Activated CD8-positive, alpha-beta memory T cell treated with anti-CD3 and anti-CD28 coated beads, Interleukin-2, amount 50 U/mL, for 48 hours (primary cell): ENCODE results near the gene NEDD4.
"Not testable (repeated sequence)": the region's sequence is repeated elsewhere in the genome, so short reads cannot be mapped to it uniquely, and the experiment has no call there.

Experiments used
- DNase-seq: peaks from one replicate; pipeline ENCODE4 v3.0.0-alpha.2; 2020

NEDD4 gene

DNA sequence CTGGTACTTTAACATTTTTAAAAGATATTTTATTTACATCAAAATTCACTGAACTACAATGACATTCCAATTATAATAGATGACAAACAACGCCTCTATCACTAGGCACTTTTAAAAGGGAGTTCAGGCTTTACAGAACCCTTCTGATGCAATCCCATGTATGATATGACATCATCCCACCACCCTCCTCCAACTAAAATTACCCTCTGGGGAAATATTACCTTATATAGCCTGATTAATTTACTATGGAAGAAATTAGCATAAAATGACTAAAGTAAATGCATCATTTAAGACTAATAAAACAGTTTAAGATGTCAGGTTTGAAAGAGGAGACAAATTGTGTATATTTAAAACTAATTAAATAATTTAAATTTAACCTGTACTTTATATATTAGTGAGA lies 10.4 kb upstream of the NEDD4 start:
- not testable (repeated sequence) for DNase-seq

DNA sequence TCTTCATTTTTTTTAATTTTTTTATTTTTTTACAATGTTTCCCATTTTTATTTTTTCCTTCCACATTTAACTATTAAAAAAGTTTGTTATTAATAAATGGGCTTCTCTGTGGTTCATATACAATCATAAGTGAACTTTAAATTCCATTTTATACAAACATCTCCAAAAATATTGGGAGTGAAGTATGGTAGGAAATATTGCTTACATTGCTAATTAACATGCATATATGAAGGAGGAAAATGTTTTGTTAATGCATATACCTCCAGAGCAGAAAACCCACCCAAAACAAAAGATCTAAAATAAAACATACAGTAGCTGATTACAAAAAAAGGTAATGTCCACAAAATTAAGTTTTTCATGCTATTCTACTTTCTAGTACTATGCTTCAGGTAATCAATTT lies 9.9 kb upstream of the NEDD4 start:
- not testable (repeated sequence) for DNase-seq

DNA sequence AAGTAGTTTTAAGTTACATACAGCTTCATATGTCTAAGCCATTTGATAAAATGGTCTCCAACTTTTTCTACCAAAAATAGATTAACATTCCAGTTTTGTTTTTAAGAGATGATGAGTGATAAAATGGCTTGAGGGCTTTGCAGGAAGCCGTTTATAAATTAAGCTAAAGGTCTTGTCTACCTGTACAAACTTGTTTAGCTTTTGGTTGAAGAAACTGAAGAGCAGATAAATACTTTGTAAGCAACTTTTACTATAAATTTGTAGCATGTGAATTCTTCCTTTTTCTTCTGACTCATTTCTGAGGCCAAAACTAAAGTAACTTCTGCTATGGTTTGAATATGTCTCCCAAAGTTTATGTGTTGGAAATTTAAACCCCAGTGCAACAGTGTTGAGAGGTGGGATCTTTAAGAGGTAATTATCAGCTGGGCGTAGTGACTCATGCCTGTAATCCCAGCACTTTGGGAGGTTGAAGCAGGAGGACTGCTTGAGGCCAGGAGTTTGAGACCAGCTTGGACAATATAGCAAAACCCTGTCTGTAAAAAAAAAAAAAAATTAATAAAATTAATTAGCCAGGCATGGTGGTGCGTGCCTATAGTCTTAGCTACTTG lies 8.2 kb upstream of the NEDD4 start:
- no peak for DNase-seq

DNA sequence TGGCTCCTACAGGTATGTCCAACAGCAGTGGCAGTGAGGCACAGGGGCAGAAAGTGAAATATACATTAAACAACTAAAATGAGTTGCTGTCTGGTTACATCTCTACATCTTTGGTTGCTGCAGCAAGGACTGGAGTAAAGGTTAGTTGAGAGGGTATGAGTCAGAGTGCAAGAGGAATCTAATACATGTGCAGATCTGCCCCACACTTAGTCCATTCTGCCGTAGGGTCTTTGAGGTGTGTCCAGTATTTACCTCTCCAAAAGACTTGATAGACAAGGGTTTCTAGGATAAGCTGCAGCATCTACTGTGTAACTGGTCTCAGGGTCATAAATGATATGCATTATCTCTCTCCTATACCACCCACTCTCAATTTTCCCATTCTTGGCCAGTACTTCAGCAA lies 6.2 kb upstream of the NEDD4 start:
- no peak for DNase-seq

DNA sequence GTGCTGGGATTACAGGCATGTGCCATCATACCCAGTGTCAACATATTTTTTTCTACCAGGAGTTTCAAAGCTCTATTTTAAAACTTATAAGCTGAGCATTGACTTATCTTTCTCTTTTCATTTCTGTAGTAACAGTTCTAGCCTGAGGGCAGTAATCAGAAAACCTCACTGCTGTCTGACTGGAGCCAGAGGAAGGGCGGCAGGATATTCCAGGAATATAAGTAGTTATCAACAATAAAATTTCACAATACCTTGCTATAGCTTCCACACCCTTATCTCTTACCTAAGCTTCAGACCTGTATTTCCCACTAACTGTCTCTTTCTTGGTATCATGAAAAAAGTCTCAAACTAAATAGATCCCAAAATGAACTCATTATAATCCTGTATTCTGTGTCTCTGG lies 5.1 kb upstream of the NEDD4 start:
- DNase-seq: no peak

DNA sequence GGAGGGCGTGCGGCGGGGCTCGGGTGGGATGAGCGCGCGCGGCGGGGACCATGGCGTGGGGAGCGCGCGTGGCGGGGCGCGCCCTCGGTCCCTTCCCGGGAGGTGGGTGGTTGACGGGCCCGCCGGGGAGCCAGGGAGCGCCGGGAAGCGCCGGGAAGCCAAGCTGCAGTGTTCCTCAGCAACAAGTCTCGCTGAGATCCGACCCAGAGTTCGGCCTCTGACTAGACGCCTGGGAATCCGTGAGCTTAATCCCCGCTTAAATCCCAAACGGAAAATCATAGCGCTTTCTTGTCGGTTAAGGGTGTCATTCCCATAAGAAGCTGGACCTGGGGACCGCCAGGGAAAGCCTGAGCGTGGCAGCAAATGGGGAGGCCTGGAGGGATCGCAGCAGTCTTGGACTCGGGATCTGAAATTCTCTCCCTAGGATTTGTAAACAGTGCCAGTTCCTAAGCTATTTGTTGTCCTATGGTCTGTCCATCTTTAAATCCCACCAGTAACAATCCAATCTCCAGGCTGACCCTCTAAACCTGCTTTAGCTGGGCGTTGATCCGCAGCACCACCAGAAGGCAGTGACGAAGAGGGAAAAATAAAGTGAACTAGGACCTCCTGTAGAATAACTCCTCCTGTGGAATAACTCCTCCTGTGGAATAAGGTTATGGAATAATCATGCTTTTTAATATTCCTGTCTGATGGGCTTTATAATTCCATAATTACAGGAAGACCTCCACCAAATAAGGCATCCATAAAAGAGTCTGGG lies 570 bp upstream of the NEDD4 start:
- no peak for DNase-seq

DNA sequence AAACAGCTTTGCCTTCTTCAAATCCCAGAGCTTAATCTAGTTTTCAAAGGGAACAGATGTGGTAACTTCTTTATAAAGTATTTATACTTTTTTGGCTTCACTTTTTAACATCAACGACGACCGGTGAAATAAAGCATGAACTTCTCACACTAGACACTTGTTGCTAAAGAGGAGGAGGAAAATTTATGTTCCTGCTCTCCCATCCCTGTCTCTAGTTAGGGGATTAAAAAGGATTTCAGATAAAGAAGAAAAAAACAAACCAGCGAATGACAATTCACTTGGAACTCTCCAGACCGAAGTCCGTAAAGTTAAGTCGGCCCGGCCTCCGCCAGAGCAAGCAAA lies 672 bp downstream of the NEDD4 start:
- no peak for DNase-seq

DNA sequence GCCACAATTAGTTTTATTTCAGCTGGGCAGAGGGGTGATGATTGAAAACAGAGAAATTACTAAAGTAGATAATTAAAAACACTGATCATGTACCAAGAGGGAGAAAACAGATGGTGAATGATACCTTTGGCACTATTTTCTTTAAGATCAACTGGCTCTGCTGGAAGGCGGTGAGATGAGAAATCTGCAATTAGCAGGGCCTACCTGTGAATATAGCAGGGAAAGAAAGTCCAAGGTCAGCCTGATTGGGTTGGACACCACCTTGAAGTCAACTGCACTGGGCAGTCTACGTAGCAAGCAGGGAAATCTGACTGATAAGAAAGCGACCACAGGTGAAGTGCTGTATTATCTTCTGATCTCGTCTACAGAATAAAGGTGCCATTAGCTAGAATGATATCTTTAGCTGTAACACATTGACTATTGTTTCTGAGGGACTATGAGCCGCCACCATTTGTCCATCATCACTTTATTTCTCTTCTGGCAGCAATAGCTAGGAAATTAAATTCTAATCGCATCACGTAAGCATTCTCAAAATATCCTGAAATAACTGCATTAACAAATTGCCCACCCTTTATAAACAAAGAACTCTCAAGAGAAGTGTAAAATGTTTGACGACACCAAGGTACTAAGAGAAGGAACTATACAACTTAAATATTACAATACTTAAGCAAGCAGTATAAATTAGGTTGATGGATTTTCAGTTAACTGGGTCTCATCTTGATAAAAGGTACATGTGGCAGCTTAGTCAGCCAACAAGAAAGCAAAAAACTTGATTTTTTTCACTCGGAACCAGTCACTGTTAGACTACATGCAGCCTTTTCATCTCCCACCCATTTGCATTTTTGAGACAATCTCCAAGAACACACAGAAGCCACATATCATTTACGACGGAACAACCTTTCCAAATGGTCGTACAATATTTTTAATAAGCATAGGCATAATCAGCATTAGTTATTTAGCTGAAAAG lies 1.3 kb downstream of the NEDD4 start:
- no peak for DNase-seq

DNA sequence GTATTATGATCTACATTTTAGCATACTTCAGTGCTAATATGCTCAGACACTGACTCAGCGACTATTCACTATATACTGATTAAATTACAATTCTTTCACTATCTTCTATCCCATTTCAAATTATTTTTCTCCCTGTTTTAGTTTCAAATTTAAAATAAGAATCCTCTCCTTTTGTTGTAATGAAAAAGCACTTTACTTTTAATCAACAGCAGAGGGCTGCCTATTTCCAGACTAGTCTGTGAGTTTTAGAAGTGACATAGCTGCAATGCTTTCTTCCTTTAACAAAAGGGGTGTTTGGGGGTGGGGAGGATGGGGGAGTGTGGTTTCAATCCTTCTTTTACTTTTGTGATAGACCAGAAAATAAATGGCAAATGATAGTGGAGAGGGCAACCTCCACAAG lies 2.4 kb downstream of the NEDD4 start:
- DNase-seq: no peak

DNA sequence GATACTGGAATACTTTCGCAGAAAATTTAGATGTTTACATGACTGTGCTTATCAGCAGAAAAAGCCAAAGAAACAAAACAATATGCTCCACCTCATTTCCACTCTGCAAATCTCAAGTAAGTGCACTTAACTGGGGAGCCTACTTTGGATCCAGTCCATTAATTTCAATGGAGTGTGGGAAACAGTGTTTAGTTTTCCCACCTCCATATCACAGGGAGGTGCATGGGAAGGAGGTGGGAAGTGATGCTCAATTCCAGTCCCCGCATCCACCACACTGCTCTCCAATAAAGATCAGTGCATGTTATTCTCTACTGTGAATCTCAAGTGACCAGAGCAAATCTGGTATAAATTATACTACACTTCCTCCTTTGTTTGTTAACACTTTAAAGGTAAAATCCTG lies 2.9 kb downstream of the NEDD4 start:
- DNase-seq: no peak

DNA sequence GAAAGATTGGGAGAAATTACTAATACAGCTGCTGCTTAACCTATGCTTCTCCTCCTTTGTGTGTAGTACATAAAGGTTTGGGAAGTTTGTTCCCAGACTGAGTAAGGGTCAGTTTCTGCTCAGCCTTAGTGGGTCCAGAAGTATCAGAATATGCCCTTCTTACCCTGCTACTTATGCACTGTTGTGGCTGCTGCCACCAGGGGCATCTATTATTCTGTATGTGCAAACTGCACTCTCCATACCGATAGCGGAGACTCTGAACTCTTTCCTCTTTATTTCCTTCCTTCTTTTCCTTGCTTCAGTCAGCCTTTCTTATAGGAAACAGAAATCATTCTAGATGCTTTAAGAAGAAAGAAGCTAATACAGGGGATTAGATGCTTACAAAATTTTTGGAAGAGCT lies 4.0 kb downstream of the NEDD4 start:
- no peak for DNase-seq

DNA sequence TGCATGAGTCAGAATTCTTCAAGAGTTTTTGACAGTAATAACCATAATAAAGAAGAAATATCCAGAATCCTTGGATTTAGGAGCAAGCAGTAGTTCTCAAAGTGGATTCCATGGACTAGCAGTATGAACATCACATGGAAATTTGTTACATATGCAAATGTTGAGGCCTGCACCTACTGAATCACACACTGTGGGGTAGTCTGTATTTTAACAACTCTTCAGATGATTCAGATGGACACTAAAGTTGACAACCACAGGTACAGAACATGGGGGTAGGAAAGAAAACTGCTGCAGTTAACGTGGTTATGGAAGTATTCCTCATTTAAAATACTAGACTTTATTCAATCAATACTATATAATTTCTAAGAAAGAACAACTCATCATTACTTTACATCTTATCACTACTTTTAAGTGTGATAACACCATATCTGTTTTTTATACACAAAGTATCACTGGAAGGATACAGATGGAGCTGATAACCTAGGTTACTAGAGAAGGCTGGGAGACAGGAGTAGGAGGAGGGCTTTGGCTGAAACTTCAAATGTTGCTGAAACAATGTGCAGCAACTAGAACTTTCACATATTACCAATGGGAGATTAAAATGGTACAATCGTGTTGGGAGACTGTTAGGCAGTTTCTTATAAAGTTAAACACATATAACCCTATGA lies 11.7 kb downstream of the NEDD4 start:
- DNase-seq: no peak

DNA sequence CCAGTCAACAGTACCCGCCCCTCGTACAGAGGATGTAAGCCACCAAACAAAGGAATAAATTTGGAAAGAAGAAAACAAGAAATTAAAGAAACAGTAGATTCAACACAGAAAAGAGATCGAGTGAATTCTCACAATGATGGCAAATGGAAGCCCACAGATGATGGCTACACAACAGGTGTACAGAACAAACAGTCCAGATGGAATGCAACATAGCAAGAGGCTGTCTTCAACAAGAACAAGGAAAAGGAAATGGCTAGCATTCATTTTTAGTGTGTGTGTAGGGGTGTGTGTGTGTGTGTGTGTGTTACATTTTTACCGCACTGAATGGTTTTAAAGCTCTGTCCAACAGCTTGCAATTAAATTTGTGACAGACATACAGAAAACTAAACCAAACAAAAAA lies 12.9 kb downstream of the NEDD4 start:
- no peak for DNase-seq

DNA sequence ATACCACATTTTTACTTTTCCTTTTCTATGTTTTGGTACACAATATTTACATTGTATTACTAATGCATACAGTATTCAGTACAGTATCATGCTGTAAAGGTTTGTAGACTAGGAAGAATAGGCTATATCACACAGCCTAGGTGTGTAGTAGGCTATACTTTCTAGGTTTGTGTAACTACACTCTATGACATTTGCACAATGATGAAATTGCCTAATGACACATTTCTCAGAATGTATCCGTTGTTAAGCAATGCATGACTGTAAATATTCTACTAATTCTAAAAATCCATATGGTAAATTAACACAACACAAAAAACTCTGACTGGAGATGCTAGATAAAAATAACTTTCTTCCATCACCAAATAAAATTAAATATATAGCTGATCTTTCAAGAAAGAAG lies 16.2 kb downstream of the NEDD4 start:
- no peak for DNase-seq

DNA sequence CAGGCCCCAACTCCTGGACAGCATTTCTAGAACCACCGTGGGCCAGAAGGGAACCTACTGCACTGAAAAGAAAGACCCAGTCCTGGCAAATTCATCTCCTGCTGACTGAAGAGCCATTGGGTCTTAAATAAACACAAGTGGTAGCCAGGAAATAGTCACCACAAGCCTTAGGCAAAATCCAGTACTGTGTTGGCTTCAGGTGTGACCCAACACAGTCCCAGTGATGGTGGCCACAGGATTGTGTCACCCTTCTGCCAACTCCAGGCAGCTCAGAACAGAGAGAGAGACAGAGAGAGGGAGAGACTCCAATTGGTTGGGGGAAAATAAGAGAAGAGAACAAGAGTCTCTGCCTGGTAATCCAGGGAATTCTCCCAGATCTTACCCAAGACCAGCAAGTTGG lies 23.1 kb downstream of the NEDD4 start:
- DNase-seq: no peak

DNA sequence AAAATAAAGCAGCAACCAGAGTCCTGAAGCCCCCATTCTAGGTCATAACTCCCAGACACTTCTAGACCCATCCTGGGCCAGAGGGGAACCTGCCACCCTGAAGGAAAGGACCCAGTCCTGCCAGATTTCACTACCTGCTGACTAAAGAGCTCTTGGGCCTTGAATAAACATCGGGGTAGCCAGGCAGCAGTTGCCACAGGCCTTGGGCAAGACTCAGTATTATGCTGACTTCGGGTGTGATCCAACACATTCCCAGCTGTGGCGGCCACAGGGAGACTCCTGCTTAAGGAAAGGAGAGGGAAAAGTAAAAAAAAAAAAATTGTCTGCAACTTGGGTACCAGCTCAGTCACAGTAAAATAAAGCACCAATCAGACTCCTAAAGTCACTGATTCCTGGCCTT lies 23.8 kb downstream of the NEDD4 start:
- DNase-seq: no peak

DNA sequence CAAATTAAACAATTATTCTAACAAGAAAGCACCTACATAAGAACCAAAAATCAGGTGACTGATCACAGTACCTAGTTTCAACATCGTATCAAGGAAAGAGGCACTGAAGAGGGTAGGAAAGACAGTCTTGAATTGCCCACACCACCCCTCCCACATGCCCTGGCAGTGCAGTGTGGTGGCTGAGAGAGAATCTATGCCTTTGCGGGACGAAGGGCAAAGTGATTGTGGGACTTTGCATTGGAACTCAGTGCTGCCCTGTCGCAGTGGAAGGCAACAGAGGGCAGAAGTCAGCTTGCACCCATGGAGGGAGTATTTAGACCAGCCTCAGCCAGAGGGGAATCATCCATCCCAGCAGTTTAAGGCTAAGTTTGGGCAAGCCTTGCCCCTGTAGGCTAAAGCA lies 24.5 kb downstream of the NEDD4 start:
- DNase-seq: no peak

DNA sequence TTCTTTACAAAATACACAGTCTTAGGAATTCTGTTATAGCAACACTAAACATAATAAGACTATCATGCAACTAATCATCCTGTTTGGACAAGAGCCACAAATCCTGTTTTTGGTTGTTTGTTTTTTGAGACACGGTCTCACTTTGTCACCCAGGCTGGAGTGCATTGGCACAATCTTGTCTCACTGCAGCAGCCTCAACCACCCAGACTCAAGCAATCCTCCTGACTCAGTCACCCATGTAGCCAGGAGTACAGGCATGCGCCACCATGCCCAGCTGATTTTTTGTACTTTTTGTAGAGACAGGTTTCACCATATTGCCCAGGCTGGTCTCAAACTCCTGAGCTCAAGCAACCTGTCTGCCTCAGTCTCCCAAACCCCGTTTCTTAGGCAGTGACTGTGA lies 28.3 kb downstream of the NEDD4 start:
- no peak for DNase-seq

DNA sequence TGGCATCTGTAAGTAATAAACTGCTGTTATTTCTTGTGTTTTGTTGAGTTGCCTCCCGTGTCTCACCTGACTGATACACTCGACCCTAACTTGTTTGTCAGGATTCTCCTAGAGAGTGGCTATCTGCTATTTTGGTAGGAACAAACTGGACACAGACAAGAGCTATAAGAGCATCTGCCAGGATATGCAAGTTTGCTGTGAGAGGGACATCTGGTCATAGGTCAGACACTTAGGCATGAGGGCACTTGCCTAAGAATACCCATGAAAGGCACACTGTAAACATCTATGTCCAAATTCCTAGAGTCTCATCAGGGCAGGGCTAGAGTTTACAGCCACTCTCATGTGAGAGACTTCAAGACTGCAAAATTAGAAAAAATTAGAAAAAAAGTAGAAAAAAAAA lies 32.5 kb downstream of the NEDD4 start:
- DNase-seq: no peak

DNA sequence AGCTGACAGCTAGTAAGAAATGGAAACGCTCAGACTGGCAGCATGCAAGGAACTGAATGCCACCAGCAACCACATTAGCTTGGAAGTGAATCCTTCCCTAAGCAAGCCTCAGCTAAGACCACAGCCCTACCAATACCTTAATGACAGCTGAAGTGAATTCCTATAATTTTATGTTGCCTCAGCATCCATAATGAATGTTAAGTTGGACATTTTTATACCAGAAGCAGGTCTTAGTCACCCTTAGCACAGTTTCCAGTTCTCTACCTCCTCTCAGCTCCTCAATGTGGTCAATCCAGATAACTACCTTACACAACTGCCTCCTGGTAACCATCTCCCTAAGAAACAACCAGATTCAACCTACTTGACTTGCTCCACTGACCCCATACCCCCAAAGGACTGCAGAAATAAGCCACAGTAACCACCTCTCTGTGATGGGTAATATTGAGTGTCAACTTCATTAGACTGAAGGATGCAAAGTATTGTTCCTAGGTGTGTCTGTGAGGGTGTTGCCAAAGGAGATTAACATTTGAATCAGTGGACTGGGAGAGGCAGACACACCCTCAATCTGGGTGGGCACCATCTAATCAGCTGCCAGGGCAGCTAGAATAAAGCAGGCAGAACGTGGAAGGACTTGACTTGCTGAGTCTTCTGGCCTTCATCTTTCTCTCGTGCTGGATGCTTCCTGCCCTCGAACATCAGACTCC lies 33.5 kb downstream of the NEDD4 start:
- no peak for DNase-seq

DNA sequence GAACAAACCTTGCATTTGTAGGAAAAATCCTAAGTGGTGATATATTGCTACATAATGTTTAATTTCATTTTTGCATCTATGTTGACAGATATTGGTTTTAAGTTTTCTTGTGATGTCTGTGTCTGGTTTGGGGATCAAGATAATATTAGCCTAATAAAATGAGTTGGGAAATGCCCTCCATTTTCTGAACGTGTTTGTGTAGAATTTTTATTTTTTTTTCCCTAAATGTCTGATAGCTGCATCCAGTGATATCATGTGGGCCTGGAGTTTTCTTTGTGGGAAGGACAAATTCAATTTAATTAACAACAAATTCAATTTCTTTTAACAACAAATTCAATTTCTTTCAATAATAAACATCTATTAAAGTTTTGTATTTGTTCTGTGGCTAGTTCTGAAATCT lies 35.1 kb downstream of the NEDD4 start:
- no peak for DNase-seq

DNA sequence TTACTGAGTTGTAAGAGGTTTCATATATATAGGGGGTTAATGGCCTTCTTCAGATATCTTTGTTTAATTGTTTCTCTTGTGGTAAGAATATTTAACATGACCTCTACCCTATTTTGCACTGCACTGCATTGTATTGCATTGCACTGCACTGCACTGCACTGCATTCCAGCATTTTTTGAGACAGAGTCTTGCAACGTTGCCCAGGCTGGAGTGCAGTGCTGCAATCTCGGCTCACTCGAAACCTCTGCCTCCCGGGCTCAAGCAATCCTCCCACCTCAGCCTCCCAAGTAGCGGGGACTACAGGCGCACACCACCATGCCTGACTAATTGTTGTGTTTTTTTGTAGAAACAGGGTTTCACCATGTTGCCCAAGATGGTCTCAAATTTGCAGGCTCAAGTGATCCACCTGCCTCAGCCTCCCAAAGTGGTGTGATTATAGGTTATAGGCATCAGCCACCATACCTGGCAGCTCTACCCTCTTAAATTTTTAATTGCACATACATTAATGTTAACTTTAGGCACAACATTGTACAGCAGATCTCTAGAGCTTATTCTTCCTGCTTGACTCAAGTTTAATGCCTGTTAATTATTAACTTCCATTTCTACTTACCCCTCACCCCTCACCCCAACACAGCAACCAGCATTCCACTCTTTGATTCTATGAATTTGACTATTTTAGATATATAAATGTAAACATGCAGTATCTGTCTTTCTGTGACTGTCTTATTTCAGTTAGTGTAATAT lies 38.4 kb downstream of the NEDD4 start:
- DNase-seq: no peak
